H9 (cell line): ENCODE measurements around the gene ACBD3. TPM values are rescaled to one million over a fixed set of nuclear protein-coding genes. Genes with fewer than 3 reads are reported as not detected.

Source experiments
- DNase-seq: peaks from one replicate; pipeline ENCODE4 v3.0.0-alpha.2; 2017
- H2AFZ ChIP-seq: one replicate; pipeline ENCODE4 v1.6.1; 2013; ENCODE audit warnings: mild to moderate bottlenecking, low read length, control low read depth, moderate library complexity
- H2AK5ac ChIP-seq: 2 replicates; pipeline ENCODE4 v1.6.1; 2013; ENCODE audit warnings: low read length, control low read depth, mixed read lengths; ENCODE audit not compliant: insufficient read length
- H2BK120ac ChIP-seq: one replicate; pipeline ENCODE4 v1.6.1; 2013; ENCODE audit warnings: low read depth, mild to moderate bottlenecking, low read length, control low read depth, inconsistent platforms; ENCODE audit not compliant: poor library complexity, severe bottlenecking
- H2BK12ac ChIP-seq: 2 replicates; pipeline ENCODE4 v1.6.1; 2013; ENCODE audit warnings: low read length, control low read depth, mixed read lengths, low read depth; ENCODE audit not compliant: insufficient read length
- H2BK15ac ChIP-seq: 2 replicates; pipeline ENCODE4 v1.6.1; 2013; ENCODE audit warnings: low read depth, low read length, control low read depth
- H2BK20ac ChIP-seq: one replicate; pipeline ENCODE4 v1.6.1; 2013; ENCODE audit warnings: low read depth, mild to moderate bottlenecking, low read length, control low read depth, inconsistent platforms; ENCODE audit not compliant: poor library complexity, severe bottlenecking
- H2BK5ac ChIP-seq: 2 replicates; pipeline ENCODE4 v1.6.1; 2013; ENCODE audit warnings: low read length, control low read depth, mixed read lengths; ENCODE audit not compliant: insufficient read length
- H3K14ac ChIP-seq: 2 replicates; pipeline ENCODE4 v1.6.1; 2013; ENCODE audit warnings: low read length, control low read depth; ENCODE audit not compliant: insufficient read depth
- H3K18ac ChIP-seq: 2 replicates; pipeline ENCODE4 v1.6.1; 2013; ENCODE audit warnings: low read depth, mild to moderate bottlenecking, mixed read lengths, low read length, control low read depth; ENCODE audit not compliant: insufficient read length
- H3K23ac ChIP-seq: 2 replicates; pipeline ENCODE4 v1.6.1; 2013; ENCODE audit warnings: low read length, control low read depth, mixed read lengths, low read depth; ENCODE audit not compliant: insufficient read length
- H3K23me2 ChIP-seq: 2 replicates; pipeline ENCODE4 v1.6.1; 2013; ENCODE audit warnings: low read depth, mild to moderate bottlenecking, mixed read lengths, low read length, control low read depth; ENCODE audit not compliant: insufficient read length, poor library complexity, severe bottlenecking
- H3K27ac ChIP-seq: 2 replicates; pipeline ENCODE4 v1.5.1; 2013; ENCODE audit warnings: low read length, control low read depth, mixed read lengths, low read depth; ENCODE audit not compliant: insufficient read length
- H3K27me3 ChIP-seq: 2 replicates; pipeline ENCODE4 v1.6.1; 2013; ENCODE audit warnings: low read length, control low read depth, inconsistent platforms; ENCODE audit not compliant: insufficient read depth
- H3K4ac ChIP-seq: 2 replicates; pipeline ENCODE4 v1.6.1; 2013; ENCODE audit warnings: low read depth, mild to moderate bottlenecking, control low read depth, inconsistent platforms, low read length, moderate library complexity
- H3K4me1 ChIP-seq: 2 replicates; pipeline ENCODE4 v1.6.1; 2013; ENCODE audit warnings: low read length, control low read depth, inconsistent platforms; ENCODE audit not compliant: insufficient read depth
- H3K4me2 ChIP-seq: 2 replicates; pipeline ENCODE4 v1.6.1; 2013; ENCODE audit warnings: low read length, control low read depth, mixed read lengths; ENCODE audit not compliant: insufficient read length, insufficient read depth
- H3K56ac ChIP-seq: 2 replicates; pipeline ENCODE4 v1.6.1; 2013; ENCODE audit warnings: low read depth, mild to moderate bottlenecking, mixed read lengths, low read length, control low read depth; ENCODE audit not compliant: insufficient read length
- H3K79me1 ChIP-seq: 2 replicates; pipeline ENCODE4 v1.6.1; 2013; ENCODE audit warnings: low read depth, mild to moderate bottlenecking, moderate library complexity, low read length, control low read depth, inconsistent platforms; ENCODE audit not compliant: insufficient read depth, poor library complexity, severe bottlenecking
- H3K79me2 ChIP-seq: 2 replicates; pipeline ENCODE4 v1.6.1; 2013; ENCODE audit warnings: low read length, control low read depth, inconsistent platforms; ENCODE audit not compliant: insufficient read depth
- H3K9ac ChIP-seq: 2 replicates; pipeline ENCODE4 v1.6.1; 2013; ENCODE audit warnings: low read length, control low read depth, mixed read lengths; ENCODE audit not compliant: insufficient read length; ENCODE audit errors: extremely low read depth
- H3K9me3 ChIP-seq: one replicate; pipeline ENCODE4 v1.6.1; 2013; ENCODE audit warnings: low read depth, low read length, inconsistent platforms; ENCODE audit not compliant: control insufficient read depth
- H3T11ph ChIP-seq: one replicate; pipeline ENCODE4 v1.6.1; 2013; ENCODE audit warnings: mild to moderate bottlenecking, low read length, control low read depth, inconsistent platforms
- H4K20me1 ChIP-seq: one replicate; pipeline ENCODE4 v1.6.1; 2013; ENCODE audit not compliant: control insufficient read depth, insufficient read length, insufficient read depth
- H4K5ac ChIP-seq: 2 replicates; pipeline ENCODE4 v1.6.1; 2013; ENCODE audit warnings: low read depth, mild to moderate bottlenecking, mixed read lengths, low read length, control low read depth; ENCODE audit not compliant: insufficient read length
- H4K8ac ChIP-seq: replicated peaks from 2 replicates; pipeline ENCODE4 v1.6.1; 2013; ENCODE audit warnings: low read length, control low read depth, mixed read lengths, low read depth; ENCODE audit not compliant: insufficient read length
- H4K91ac ChIP-seq: 2 replicates; pipeline ENCODE4 v1.6.1; 2013; ENCODE audit warnings: low read depth, mild to moderate bottlenecking, moderate library complexity, mixed read lengths, low read length, control low read depth; ENCODE audit not compliant: insufficient read length
- H3K27ac Mint-ChIP-seq, 3 experiments: 2 replicates in 2 of 3; 3 replicates in 1 of 3; pipeline ENCODE4 v1.8.0; 2020 to 2021; ENCODE audit warnings: mixed read lengths in 3 of 3, mild to moderate bottlenecking in 1 of 3, moderate library complexity in 1 of 3
- H3K27me3 Mint-ChIP-seq: 2 replicates; pipeline ENCODE4 v1.8.0; 2021; ENCODE audit warnings: low read depth, mild to moderate bottlenecking, moderate library complexity, mixed read lengths
- H3K36me3 Mint-ChIP-seq, 3 experiments: 2 replicates in 2 of 3; 3 replicates in 1 of 3; pipeline ENCODE4 v1.8.0; 2020 to 2021; ENCODE audit warnings: low read depth in 3 of 3, mixed read lengths in 3 of 3; ENCODE audit not compliant: insufficient read depth in 1 of 3
- H3K4me1 Mint-ChIP-seq, 2 experiments: 2 replicates each; pipeline ENCODE4 v1.8.0; 2020; ENCODE audit warnings: mixed read lengths in 2 of 2
- H3K4me3 Mint-ChIP-seq, 2 experiments: 2 replicates in 1 of 2; 3 replicates in 1 of 2; pipeline ENCODE4 v1.8.0; 2020 to 2021; ENCODE audit warnings: mild to moderate bottlenecking in 2 of 2, mixed read lengths in 2 of 2, moderate library complexity in 1 of 2
- H3K9me3 Mint-ChIP-seq, 2 experiments: 2 replicates in 1 of 2; 3 replicates in 1 of 2; pipeline ENCODE4 v1.8.0; 2020; ENCODE audit warnings: mild to moderate bottlenecking in 2 of 2, mixed read lengths in 2 of 2, moderate library complexity in 1 of 2
- WGBS: extraction: QIAGEN DNeasy Blood & Tissue Kit; methylation state at CpG from one replicate; pipeline ENCODE4 v1.1.7; 2013; ENCODE audit warnings: missing lambda C conversion rate, low lambda C conversion rate, mixed read lengths; ENCODE audit not compliant: insufficient read length; ENCODE audit errors: extremely low coverage; 5-methylcytosine and 5-hydroxymethylcytosine counted together
- total RNA-seq: library from RNA; stranded (reverse); gene quantifications from 2 replicates; pipeline ENCODE4 v1.2.1, GENCODE V29; 2021
- TF ChIP-seq, protein P1 (sequence below): fragments of 200-600 bp; sonication (generic); conservative IDR thresholded peaks from 3 replicates; pipeline ENCODE4 v1.8.0; 2021; ENCODE audit warnings: antibody characterized with exemption, mild to moderate bottlenecking

The ACBD3 gene
- total RNA-seq, 1 experiment from 2014 or later, result 30.8 TPM

DNA sequence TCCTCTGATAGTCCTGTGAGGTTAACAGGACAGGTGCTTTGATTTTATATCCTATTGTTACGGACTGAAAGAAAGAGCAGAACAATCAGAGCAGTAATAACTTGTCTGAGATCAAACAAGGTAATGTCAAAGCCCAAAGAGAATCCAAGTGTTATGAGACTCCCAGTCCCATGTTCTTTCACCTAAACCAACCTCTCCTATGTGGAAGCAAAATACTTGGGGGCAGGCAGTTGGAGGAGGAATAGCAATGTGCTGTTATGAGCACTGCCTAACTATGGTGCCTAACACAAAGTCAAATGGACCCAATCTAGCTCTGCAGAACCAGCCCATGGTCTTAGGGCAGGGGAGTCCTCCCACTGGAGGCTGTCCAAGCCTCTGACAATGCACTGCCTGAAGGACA lies 28.1 kb downstream of the ACBD3 start:
- Mint-ChIP-seq H3K27me3 (no peaks in the 10 kb centered on the region), H3K4me3 (no peak overlapping the region), H3K9me3 (no peaks in the 10 kb centered on the region), H3K4me1 (no peaks in the 10 kb centered on the region), H3K27ac (no peak overlapping the region), H3K36me3 (peaks cover 30 to 76% (median 65%) of the 10 kb centered on the region in 3 experiments; a peak in 6 of 7 replicates)
- no peak overlapping the region for H2AFZ ChIP-seq
- no peaks in the 10 kb centered on the region for H4K20me1 ChIP-seq
- TF ChIP-seq, protein P1, sequence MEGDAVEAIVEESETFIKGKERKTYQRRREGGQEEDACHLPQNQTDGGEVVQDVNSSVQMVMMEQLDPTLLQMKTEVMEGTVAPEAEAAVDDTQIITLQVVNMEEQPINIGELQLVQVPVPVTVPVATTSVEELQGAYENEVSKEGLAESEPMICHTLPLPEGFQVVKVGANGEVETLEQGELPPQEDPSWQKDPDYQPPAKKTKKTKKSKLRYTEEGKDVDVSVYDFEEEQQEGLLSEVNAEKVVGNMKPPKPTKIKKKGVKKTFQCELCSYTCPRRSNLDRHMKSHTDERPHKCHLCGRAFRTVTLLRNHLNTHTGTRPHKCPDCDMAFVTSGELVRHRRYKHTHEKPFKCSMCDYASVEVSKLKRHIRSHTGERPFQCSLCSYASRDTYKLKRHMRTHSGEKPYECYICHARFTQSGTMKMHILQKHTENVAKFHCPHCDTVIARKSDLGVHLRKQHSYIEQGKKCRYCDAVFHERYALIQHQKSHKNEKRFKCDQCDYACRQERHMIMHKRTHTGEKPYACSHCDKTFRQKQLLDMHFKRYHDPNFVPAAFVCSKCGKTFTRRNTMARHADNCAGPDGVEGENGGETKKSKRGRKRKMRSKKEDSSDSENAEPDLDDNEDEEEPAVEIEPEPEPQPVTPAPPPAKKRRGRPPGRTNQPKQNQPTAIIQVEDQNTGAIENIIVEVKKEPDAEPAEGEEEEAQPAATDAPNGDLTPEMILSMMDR, result no peak
- H4K91ac ChIP-seq, result no peak overlapping the region
- no peak overlapping the region for H2BK12ac ChIP-seq
- WGBS, result no CpG with 5 or more reads among the region's 1 CpG
- H2BK20ac ChIP-seq, result no peak overlapping the region
- no peaks in the 10 kb centered on the region for H3K27me3 ChIP-seq
- H2BK5ac ChIP-seq, result no peak overlapping the region
- no peak overlapping the region for H2BK15ac ChIP-seq
- H3K9ac ChIP-seq, result no peak overlapping the region
- H3K23ac ChIP-seq, result no peak overlapping the region
- H4K8ac ChIP-seq, result no peak overlapping the region
- DNase-seq, result no peak
- no peaks in the 10 kb centered on the region for H3K79me2 ChIP-seq
- no peaks in the 10 kb centered on the region for H3K23me2 ChIP-seq
- no peaks in the 10 kb centered on the region for H3K9me3 ChIP-seq
- H2AK5ac ChIP-seq, result no peak overlapping the region
- H3K4ac ChIP-seq, result no peak overlapping the region
- H3T11ph ChIP-seq, result no peak overlapping the region
- H3K18ac ChIP-seq, result no peak overlapping the region
- no peak overlapping the region for H3K4me2 ChIP-seq
- H2BK120ac ChIP-seq, result no peak overlapping the region
- no peaks in the 10 kb centered on the region for H3K4me1 ChIP-seq
- no peak overlapping the region for H3K27ac ChIP-seq
- H4K5ac ChIP-seq, result no peak overlapping the region
- no peak overlapping the region for H3K14ac ChIP-seq
- H3K56ac ChIP-seq, result no peak overlapping the region
- peaks cover 3% of the 10 kb centered on the region for H3K79me1 ChIP-seq
